Endothelial cell of umbilical vein (primary cell): Measurements from ENCODE around the gene MCC. TPM values are rescaled to one million over a fixed set of nuclear protein-coding genes. Genes with fewer than 3 reads are reported as not detected.

Experiments used
- BruUV-seq: library from RNA; stranded (reverse); fragments of 400-500 nt; replicated peaks from 2 replicates; lab custom pipeline; 2021; lab: Mats Ljungman, UMichigan
- CTCF ChIA-PET: fragments of 300-600, 350-600 bp; sonication (Branson Sonifier 250); formaldehyde crosslinking; loops from one replicate; lab custom pipeline; 2021; ENCODE audit warnings: antibody characterized with exemption, inconsistent platforms; lab: Charles Lee
- POLR2A ChIA-PET: fragments of 300-600, 350-600 bp; sonication (Branson Sonifier 250); formaldehyde crosslinking; loops from one replicate; lab custom pipeline; 2021; ENCODE audit warnings: antibody characterized with exemption, inconsistent platforms; lab: Charles Lee
- DNase-seq: peaks from one replicate; pipeline ENCODE4 v3.0.0-alpha.2; 2011; ENCODE audit warnings: low read depth, low spot score
- FAIRE-seq: peaks from 2 replicates; lab custom pipeline; 2011; peaks lifted over from hg19 to GRCh38; lab: Jason Lieb, UNC
- H2AFZ ChIP-seq: 2 replicates; pipeline ENCODE4 v1.6.0; 2012; ENCODE audit warnings: low read depth, low read length, control low read depth, inconsistent platforms
- H3K27ac ChIP-seq: 2 replicates; pipeline ENCODE4 v1.5.1; 2011; ENCODE audit warnings: low read depth, mild to moderate bottlenecking, control low read depth, low read length, moderate library complexity; ENCODE audit not compliant: insufficient read depth
- H3K27me3 ChIP-seq, 2 experiments: 2 replicates each; pipeline versions ENCODE4 v1.6.0 to v1.6.1; 2011; ENCODE audit warnings: low read length in 2 of 2, mixed read lengths in 1 of 2; ENCODE audit not compliant: control insufficient read depth in 2 of 2, insufficient read depth in 2 of 2
- H3K36me3 ChIP-seq, 2 experiments: 2 replicates in 1 of 2; 3 replicates in 1 of 2; pipeline ENCODE4 v1.5.1; 2011; ENCODE audit warnings: low read length in 2 of 2, mild to moderate bottlenecking in 1 of 2, moderate library complexity in 1 of 2; ENCODE audit not compliant: control insufficient read depth in 2 of 2, insufficient read depth in 2 of 2; ENCODE audit errors: extremely low read depth in 1 of 2
- H3K4me1 ChIP-seq: 3 replicates; pipeline ENCODE4 v1.5.1; 2011; ENCODE audit warnings: mild to moderate bottlenecking, low read length; ENCODE audit not compliant: control insufficient read depth, insufficient read depth; ENCODE audit errors: extremely low read depth
- H3K4me2 ChIP-seq: 2 replicates; pipeline ENCODE4 v1.6.1; 2011; ENCODE audit warnings: low read length, control low read depth, mixed read lengths; ENCODE audit not compliant: insufficient read depth
- H3K4me3 ChIP-seq, 3 experiments: fragments of 200-600 bp in 1 of 3; sonication (generic), shearing (Covaris generic) in 1 of 3; replicated peaks in 1 of 3; 2 replicates each; pipeline ENCODE4 v1.5.1; 2011 to 2016; ENCODE audit warnings: control low read depth in 3 of 3, low read length in 3 of 3, mild to moderate bottlenecking in 2 of 3, inconsistent platforms in 1 of 3, low read depth in 1 of 3, moderate library complexity in 1 of 3; ENCODE audit not compliant: insufficient read depth in 1 of 3
- H3K79me2 ChIP-seq: 2 replicates; pipeline ENCODE4 v1.6.0; 2012; ENCODE audit warnings: low read length, inconsistent platforms; ENCODE audit not compliant: control insufficient read depth, insufficient read depth
- H3K9ac ChIP-seq: replicated peaks from 2 replicates; pipeline ENCODE3; 2011; ENCODE audit warnings: low read length, control low read depth; ENCODE audit not compliant: insufficient read depth; ENCODE audit errors: extremely low read depth
- H3K9me1 ChIP-seq: replicated peaks from 3 replicates; pipeline ENCODE4 v1.6.0; 2011; ENCODE audit warnings: mild to moderate bottlenecking, low read length; ENCODE audit not compliant: control insufficient read depth, insufficient read depth; ENCODE audit errors: extremely low read depth
- H3K9me3 ChIP-seq: replicated peaks from 2 replicates; pipeline ENCODE4 v1.5.1; 2012; ENCODE audit warnings: low read length, inconsistent platforms; ENCODE audit not compliant: control insufficient read depth, insufficient read depth
- H4K20me1 ChIP-seq: replicated peaks from 2 replicates; pipeline ENCODE3; 2011; ENCODE audit warnings: mild to moderate bottlenecking, low read length; ENCODE audit not compliant: control insufficient read depth, insufficient read depth; ENCODE audit errors: extremely low read depth
- EZH2 ChIP-seq: IDR thresholded peaks from 2 replicates; pipeline ENCODE4 v1.6.1; 2012; ENCODE audit warnings: borderline replicate concordance, low read depth, mild to moderate bottlenecking, moderate library complexity, low read length, inconsistent platforms; ENCODE audit not compliant: severe bottlenecking
- FOS ChIP-seq: IDR thresholded peaks from 2 replicates; pipeline ENCODE4 v1.6.1; 2011; ENCODE audit warnings: mild to moderate bottlenecking, low read length, moderate library complexity, borderline replicate concordance; ENCODE audit not compliant: insufficient read depth
- GATA2 ChIP-seq: IDR thresholded peaks from 2 replicates; pipeline ENCODE4 v1.7.0; 2011; ENCODE audit warnings: low read depth, mild to moderate bottlenecking, moderate library complexity, mixed read lengths, low read length; ENCODE audit not compliant: insufficient read length, insufficient read depth
- MAX ChIP-seq: IDR thresholded peaks from 2 replicates; pipeline ENCODE4 v1.6.1; 2011; ENCODE audit not compliant: insufficient read depth, insufficient read length
- dilution Hi-C: fragments of 300-500 bp; cut with MboI; formaldehyde crosslinking; loops from one replicate; pipeline ENCODE4 v1.15.0; 2019; ENCODE audit warnings: low sequenced_read_pairs; ENCODE audit not compliant: extremely low pct_ligation_motif_present
- intact Hi-C: fragments of 100-400 bp; cut with micrococcal nuclease; formaldehyde crosslinking; loops from one replicate; pipeline ENCODE4 v1.10.0; 2022
- polyA plus RNA-seq, 4 experiments: library from polyadenylated mRNA; depleted of rRNA in 3 of 4; stranded (reverse) in 3 of 4; unstranded in 1 of 4; fragments of >200 nt; gene quantifications; 2 replicates each; pipeline versions ENCODE4 v1.2.1 to v1.2.3, GENCODE V29; 2011 to 2012; ENCODE audit warnings: missing spikeins in 1 of 4
- total RNA-seq: library from RNA; stranded (reverse); gene quantifications from 2 replicates; pipeline ENCODE4 v1.2.3, GENCODE V29; 2021
- TF ChIP-seq, protein P1 (sequence below), 2 donors: IDR thresholded peaks; 1 replicate in 1 of 2; 2 replicates in 1 of 2; pipeline ENCODE4 v1.5.1; 2011; ENCODE audit warnings: low read length in 2 of 2, mild to moderate bottlenecking in 2 of 2, moderate library complexity in 2 of 2, control low read depth in 1 of 2, inconsistent platforms in 1 of 2, low read depth in 1 of 2; ENCODE audit not compliant: insufficient read depth in 1 of 2; ENCODE audit errors: extremely low read depth in 1 of 2

MCC gene
- total and polyA plus RNA-seq, 2 donors (not counting 3 experiments of a cell fraction or from before 2014, with no cell fraction given), result 6.9 to 27.5 TPM

DNA sequence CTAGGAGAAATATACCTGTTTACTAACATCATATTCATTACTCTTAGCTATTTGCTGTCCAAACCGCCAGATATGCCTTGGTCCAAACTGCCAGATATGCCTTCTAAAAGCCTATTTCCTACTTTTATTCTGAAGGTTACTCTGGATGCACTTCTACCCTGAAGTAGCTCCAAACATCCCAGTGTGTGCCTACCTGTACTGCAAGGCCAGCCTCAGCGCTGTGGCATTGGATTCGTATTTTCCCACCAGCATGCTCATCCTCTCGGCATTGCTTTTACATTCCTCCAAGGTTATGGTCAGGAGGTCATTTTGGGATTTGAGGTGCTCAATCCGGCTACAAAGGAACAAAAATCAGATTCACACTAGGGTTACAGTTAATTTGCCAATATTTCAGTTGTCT lies 417.4 kb downstream of the MCC start:
- peaks cover 2 to 12% of the 10 kb centered on the region in 2 experiments for H3K36me3 ChIP-seq
- FAIRE-seq (no peak), DNase-seq (no peak)
- H3K27me3 ChIP-seq, result no peaks in the 10 kb centered on the region
- intact Hi-C loops (no loop called here), dilution Hi-C loops (no loop called here)
- no peak overlapping the region for H3K9ac ChIP-seq
- ChIA-PET CTCF (interaction anchor here (1.3 to 3.1 kb wide), 2 partner anchors 11 to 225 kb away, joined by 3 to 15 read pairs; no protein-coding TSS in a partner anchor), POLR2A (no interaction called here)
- peaks cover 8% of the 10 kb centered on the region for H3K4me1 ChIP-seq
- no peaks in the 10 kb centered on the region for H3K79me2 ChIP-seq
- TF ChIP-seq, protein P1, sequence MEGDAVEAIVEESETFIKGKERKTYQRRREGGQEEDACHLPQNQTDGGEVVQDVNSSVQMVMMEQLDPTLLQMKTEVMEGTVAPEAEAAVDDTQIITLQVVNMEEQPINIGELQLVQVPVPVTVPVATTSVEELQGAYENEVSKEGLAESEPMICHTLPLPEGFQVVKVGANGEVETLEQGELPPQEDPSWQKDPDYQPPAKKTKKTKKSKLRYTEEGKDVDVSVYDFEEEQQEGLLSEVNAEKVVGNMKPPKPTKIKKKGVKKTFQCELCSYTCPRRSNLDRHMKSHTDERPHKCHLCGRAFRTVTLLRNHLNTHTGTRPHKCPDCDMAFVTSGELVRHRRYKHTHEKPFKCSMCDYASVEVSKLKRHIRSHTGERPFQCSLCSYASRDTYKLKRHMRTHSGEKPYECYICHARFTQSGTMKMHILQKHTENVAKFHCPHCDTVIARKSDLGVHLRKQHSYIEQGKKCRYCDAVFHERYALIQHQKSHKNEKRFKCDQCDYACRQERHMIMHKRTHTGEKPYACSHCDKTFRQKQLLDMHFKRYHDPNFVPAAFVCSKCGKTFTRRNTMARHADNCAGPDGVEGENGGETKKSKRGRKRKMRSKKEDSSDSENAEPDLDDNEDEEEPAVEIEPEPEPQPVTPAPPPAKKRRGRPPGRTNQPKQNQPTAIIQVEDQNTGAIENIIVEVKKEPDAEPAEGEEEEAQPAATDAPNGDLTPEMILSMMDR (IDR thresholded peaks at IDR 0.05; ENCODE audit: extremely low read depth in 1 of 2, insufficient read depth in 1 of 2, low read depth in 1 of 2, low read length in 2 of 2), result no peak
- TF ChIP-seq FOS (no peak), GATA2 (no peak), MAX (no peak), EZH2 (no peak)
- H2AFZ ChIP-seq, result no peak overlapping the region
- H4K20me1 ChIP-seq, result no peaks in the 10 kb centered on the region
- BruUV-seq, result no TSS peak
- no peaks in the 10 kb centered on the region for H3K9me1 ChIP-seq
- H3K27ac ChIP-seq, result no peak overlapping the region
- H3K4me3 ChIP-seq, result no peak overlapping the region
- H3K4me2 ChIP-seq, result no peak overlapping the region
- no peaks in the 10 kb centered on the region for H3K9me3 ChIP-seq
